BJ (cell line): ENCODE measurements around the gene CMSS1. TPM values are rescaled to one million over a fixed set of nuclear protein-coding genes. Genes with fewer than 3 reads are reported as not detected.
A peak's percentile ranks its signal among the peaks of the same experiment; 100 is the strongest.

Experiments
- CTCF ChIA-PET: fragments of 350-600 bp; formaldehyde crosslinking; extraction: SDS; loops from one replicate; lab custom pipeline; 2021; ENCODE audit warnings: antibody characterized with exemption, inconsistent platforms; lab: Yijun Ruan, JAX
- POLR2A ChIA-PET: fragments of 300-600 bp; sonication (Branson Sonifier 250); formaldehyde crosslinking; extraction: SDS; loops from one replicate; lab custom pipeline; 2021; ENCODE audit warnings: antibody characterized with exemption; lab: Charles Lee
- DNase-seq: peaks from one replicate; pipeline ENCODE4 v3.0.0-alpha.2; 2011; ENCODE audit warnings: low read depth
- H3K27me3 ChIP-seq: 2 replicates; pipeline ENCODE4 v1.6.0; 2011; ENCODE audit warnings: low read length; ENCODE audit not compliant: control insufficient read depth, insufficient read depth
- H3K36me3 ChIP-seq: 2 replicates; pipeline ENCODE4 v1.5.1; 2011; ENCODE audit warnings: low read length; ENCODE audit not compliant: control insufficient read depth, insufficient read depth
- H3K4me3 ChIP-seq: 2 replicates; pipeline ENCODE4 v1.5.1; 2011; ENCODE audit warnings: low read depth, mild to moderate bottlenecking, control low read depth, low read length
- polyA plus RNA-seq: library from polyadenylated mRNA; depleted of rRNA; stranded (reverse); fragments of >200 nt; gene quantifications from 2 replicates; pipeline ENCODE4 v1.2.3, GENCODE V29; 2011
- TF ChIP-seq, protein P1 (sequence below): IDR thresholded peaks from 2 replicates; pipeline ENCODE4 v1.5.1; 2011; ENCODE audit warnings: low read depth, mild to moderate bottlenecking, control low read depth, inconsistent platforms, low read length, moderate library complexity; ENCODE audit not compliant: insufficient read depth

Gene CMSS1
- polyA plus RNA-seq, 1 experiment: 6.7 TPM

DNA sequence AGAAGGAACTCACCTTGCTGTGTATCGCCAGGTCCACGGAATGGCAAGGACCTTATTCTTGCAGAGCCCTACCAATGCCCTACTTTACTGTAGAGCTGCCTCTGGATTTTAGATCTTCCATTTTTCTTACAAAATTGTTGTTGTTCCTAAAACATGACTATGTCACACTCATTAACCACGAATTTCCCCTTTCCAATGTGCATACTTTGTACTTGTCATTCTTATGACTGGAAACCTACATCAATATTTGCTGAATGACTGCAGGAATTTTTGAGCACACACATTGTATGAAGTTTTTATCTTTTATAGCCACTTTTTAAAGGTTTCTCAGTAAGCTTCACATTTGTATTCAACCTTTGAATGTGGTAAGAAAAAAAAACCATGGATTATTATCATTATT lies 35.9 kb upstream of the CMSS1 start:
- Histone ChIP-seq H3K36me3 (no peaks in the 10 kb centered on the region), H3K4me3 (no peak overlapping the region), H3K27me3 (no peaks in the 10 kb centered on the region)
- CTCF ChIA-PET: interaction anchor here (0.7 to 3.3 kb wide), 7 partner anchors 13 to 653 kb away, joined by 3 to 16 read pairs (median 3); no protein-coding TSS in a partner anchor
- no peak for DNase-seq
- TF ChIP-seq, protein P1, sequence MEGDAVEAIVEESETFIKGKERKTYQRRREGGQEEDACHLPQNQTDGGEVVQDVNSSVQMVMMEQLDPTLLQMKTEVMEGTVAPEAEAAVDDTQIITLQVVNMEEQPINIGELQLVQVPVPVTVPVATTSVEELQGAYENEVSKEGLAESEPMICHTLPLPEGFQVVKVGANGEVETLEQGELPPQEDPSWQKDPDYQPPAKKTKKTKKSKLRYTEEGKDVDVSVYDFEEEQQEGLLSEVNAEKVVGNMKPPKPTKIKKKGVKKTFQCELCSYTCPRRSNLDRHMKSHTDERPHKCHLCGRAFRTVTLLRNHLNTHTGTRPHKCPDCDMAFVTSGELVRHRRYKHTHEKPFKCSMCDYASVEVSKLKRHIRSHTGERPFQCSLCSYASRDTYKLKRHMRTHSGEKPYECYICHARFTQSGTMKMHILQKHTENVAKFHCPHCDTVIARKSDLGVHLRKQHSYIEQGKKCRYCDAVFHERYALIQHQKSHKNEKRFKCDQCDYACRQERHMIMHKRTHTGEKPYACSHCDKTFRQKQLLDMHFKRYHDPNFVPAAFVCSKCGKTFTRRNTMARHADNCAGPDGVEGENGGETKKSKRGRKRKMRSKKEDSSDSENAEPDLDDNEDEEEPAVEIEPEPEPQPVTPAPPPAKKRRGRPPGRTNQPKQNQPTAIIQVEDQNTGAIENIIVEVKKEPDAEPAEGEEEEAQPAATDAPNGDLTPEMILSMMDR: no peak
- POLR2A ChIA-PET: interaction anchor here (0.6 kb wide), 1 partner anchor 117 kb away, joined by 3 read pairs; no protein-coding TSS in a partner anchor

DNA sequence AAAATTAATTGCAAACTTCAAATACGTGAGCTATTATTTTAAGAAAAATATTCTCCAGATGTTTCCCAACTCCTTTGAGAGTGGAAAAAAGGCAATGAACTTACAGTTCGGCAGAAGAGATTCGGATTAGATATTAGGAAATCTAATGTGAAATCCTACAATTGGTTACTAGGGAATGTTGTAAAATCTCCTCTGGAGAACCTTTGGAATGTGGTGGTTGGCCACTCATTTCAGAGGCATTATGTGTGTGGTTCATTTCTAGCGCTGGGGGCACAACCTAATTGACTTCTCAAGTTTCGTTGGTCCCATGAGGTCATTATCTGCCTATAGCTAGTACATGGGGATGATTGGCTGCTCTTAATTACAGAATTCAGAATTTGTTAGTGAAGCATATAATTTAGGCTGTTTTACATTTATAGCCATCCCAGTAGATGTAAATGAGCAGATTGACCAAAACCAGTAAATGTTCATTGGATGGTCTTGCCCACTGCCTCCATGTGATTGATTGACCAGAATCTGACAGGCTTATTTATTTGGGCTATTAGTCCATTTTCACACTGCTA lies 34.6 kb upstream of the CMSS1 start:
- ChIA-PET CTCF (interaction anchor here (3.3 kb wide), 1 partner anchor 30 kb away, joined by 16 read pairs; no protein-coding TSS in a partner anchor), POLR2A (interaction anchor here (0.6 to 0.9 kb wide), 2 partner anchors 77 to 196 kb away, joined by 3 read pairs; no protein-coding TSS in a partner anchor)
- TF ChIP-seq, protein P1: no peak
- Histone ChIP-seq H3K36me3 (no peaks in the 10 kb centered on the region), H3K27me3 (no peaks in the 10 kb centered on the region), H3K4me3 (no peak overlapping the region)
- DNase-seq: peak; percentile 91

- no peak overlapping the region for H3K4me3 ChIP-seq
- CTCF ChIA-PET: interaction anchor here (0.6 to 2.0 kb wide), 15 partner anchors 12 to 767 kb away, joined by 3 to 7 read pairs (median 3); no protein-coding TSS in a partner anchor
These were observed 28.5 kb upstream of the CMSS1 start for GRCh38 chr3:99789011-99789721.

GRCh38 chr3:99794485-99794884 lies 23.2 kb upstream of the CMSS1 start:
- POLR2A ChIA-PET: no interaction called here
- Histone ChIP-seq H3K4me3 (no peak overlapping the region), H3K27me3 (no peaks in the 10 kb centered on the region), H3K36me3 (peaks cover 6% of the 10 kb centered on the region)
- no peak for DNase-seq
- CTCF ChIA-PET: interaction anchor here (0.6 kb wide), 1 partner anchor 244 kb away, joined by 4 read pairs; no protein-coding TSS in a partner anchor
- TF ChIP-seq, protein P1: no peak

More at GRCh38 chr3:99789011-99789721, 28.5 kb upstream of the CMSS1 start:
- POLR2A ChIA-PET: interaction anchor here (0.5 to 0.6 kb wide), 2 partner anchors 19 to 152 kb away, joined by 3 to 10 read pairs; no protein-coding TSS in a partner anchor
- Histone ChIP-seq H3K27me3 (no peaks in the 10 kb centered on the region), H3K36me3 (0 out of 2 replicates have a peak, but pooled peaks cover 2% of the 10 kb centered on the region)
- no peak for DNase-seq
- TF ChIP-seq, protein P1: peak; percentile 83

GRCh38 chr3:99795573-99795972 lies 22.1 kb upstream of the CMSS1 start:
- H3K4me3 ChIP-seq: no peak overlapping the region
- ChIA-PET CTCF (interaction anchor here (0.9 to 1.7 kb wide), 2 partner anchors 13 to 14 kb away, joined by 3 to 6 read pairs; no protein-coding TSS in a partner anchor), POLR2A (interaction anchor here (0.8 kb wide), 1 partner anchor 10 kb away, joined by 6 read pairs; no protein-coding TSS in a partner anchor)
- no peak for DNase-seq
- H3K36me3 ChIP-seq: peaks cover 4% of the 10 kb centered on the region
- TF ChIP-seq, protein P1: no peak
- H3K27me3 ChIP-seq: no peaks in the 10 kb centered on the region
